ENCODE data around the gene FREY1.

FREY1 gene

DNA sequence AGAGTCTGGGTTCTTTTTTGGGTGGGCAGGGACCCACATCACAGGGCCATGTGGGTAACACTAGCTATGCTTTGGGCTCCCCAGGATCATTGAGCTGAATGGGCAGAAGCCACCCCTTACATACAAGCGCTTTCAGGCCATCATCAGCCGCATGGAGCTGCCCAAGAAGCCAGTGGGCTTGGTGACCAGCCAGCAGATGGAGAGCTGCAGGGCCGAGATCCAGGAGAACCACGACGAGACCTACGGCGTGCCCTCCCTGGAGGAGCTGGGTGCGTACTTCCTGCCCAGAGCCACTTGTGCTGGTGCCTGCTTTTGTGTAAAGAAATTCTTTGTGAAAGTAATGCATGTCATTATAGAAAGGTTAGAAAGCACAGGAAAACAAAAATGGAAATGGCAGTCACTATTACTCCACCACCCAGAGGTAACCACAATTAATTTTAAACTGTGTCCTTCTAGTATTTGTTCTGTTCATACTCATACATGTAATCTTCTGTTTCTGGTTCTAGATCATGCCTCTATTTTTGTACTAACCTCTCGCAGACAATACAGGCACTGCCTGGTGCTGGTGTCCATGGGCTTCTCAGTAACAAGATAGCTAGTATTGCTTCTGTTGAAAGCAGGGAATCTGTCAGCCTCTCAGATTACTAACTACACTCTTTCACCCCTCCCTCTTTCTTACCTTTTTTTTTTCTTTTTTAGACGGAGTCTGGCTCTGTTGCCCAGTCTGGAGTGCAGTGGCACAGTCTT, 46.1 kb downstream of the FREY1 start:
- H3K9me3 ChIP-seq (ENCODE audit: severe bottlenecking), result no peaks in the 10 kb centered on the region
- peaks cover 35% of the 10 kb centered on the region for H3K36me3 ChIP-seq
- no peak overlapping the region for H3K4me3 ChIP-seq (ENCODE audit: low read depth, low read length)
- H3K27ac ChIP-seq, result no peak overlapping the region
- DNase-seq, result no peak
- no peaks in the 10 kb centered on the region for H3K27me3 ChIP-seq (ENCODE audit: insufficient read depth, low read depth, severe bottlenecking)
- TF ChIP-seq, protein P1, sequence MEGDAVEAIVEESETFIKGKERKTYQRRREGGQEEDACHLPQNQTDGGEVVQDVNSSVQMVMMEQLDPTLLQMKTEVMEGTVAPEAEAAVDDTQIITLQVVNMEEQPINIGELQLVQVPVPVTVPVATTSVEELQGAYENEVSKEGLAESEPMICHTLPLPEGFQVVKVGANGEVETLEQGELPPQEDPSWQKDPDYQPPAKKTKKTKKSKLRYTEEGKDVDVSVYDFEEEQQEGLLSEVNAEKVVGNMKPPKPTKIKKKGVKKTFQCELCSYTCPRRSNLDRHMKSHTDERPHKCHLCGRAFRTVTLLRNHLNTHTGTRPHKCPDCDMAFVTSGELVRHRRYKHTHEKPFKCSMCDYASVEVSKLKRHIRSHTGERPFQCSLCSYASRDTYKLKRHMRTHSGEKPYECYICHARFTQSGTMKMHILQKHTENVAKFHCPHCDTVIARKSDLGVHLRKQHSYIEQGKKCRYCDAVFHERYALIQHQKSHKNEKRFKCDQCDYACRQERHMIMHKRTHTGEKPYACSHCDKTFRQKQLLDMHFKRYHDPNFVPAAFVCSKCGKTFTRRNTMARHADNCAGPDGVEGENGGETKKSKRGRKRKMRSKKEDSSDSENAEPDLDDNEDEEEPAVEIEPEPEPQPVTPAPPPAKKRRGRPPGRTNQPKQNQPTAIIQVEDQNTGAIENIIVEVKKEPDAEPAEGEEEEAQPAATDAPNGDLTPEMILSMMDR (IDR thresholded peaks at IDR 0.05; ENCODE audit: low read depth, low read length), result no peak

DNA sequence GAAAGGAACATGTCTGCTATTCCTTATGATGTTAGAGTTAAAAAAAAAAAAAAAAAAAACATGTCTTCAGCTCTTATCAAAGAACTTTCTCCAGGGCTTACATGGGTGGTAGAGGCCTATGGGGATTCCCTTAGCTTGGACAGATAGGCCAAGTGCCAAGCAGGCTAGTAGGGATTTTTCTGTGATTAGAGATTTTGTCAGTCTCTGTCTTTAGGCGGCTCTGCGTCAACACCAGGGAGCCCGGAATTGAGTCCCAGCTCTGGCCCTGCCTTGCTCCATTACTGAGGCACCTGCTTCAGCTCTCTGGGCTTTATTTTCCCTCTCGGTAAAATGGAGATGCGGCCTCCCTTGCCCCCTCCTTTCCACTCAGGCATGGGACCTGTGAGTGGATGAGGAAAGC, 46.7 kb downstream of the FREY1 start:
- no peak overlapping the region for H3K27ac ChIP-seq
- no peak for DNase-seq
- no peaks in the 10 kb centered on the region for H3K27me3 ChIP-seq (ENCODE audit: insufficient read depth, low read depth, severe bottlenecking)
- H3K4me3 ChIP-seq (ENCODE audit: low read depth, low read length), result no peak overlapping the region
- H3K9me3 ChIP-seq (ENCODE audit: severe bottlenecking), result no peaks in the 10 kb centered on the region
- TF ChIP-seq, protein P1 (IDR thresholded peaks at IDR 0.05; ENCODE audit: low read depth, low read length), result no peak
- peaks cover 35% of the 10 kb centered on the region for H3K36me3 ChIP-seq

DNA sequence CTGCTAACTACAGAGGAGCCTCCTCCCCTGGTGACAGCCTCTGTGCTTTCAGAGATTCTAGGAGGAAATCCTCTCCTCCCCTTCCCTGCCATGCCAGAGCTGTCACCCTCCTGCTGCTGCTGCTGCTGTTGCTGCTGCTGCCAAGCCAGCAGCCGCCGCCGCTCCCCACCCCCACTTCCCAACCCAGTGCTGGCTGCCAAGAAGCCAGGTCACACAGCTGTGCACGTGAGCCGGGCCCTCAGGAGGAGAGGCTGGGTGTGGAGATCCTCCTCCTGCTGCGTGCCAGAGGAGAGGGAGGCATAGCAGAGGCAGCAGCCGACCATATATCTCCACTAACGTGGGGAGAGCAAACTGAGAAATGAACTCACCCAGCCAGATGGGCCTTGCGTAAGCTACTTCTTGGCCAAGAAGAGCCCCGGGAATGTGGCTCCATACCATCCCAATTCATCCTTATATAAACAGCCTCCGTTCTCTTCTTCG, 47.4 kb downstream of the FREY1 start:
- H3K4me3 ChIP-seq (ENCODE audit: low read depth, low read length), result no peak overlapping the region
- H3K36me3 ChIP-seq, result peaks cover 35% of the 10 kb centered on the region
- H3K27me3 ChIP-seq (ENCODE audit: insufficient read depth, low read depth, severe bottlenecking), result no peaks in the 10 kb centered on the region
- no peak for DNase-seq
- TF ChIP-seq, protein P1 (IDR thresholded peaks at IDR 0.05; ENCODE audit: low read depth, low read length), result no peak
- H3K9me3 ChIP-seq (ENCODE audit: severe bottlenecking), result no peaks in the 10 kb centered on the region
- H3K27ac ChIP-seq, result no peak overlapping the region

DNA sequence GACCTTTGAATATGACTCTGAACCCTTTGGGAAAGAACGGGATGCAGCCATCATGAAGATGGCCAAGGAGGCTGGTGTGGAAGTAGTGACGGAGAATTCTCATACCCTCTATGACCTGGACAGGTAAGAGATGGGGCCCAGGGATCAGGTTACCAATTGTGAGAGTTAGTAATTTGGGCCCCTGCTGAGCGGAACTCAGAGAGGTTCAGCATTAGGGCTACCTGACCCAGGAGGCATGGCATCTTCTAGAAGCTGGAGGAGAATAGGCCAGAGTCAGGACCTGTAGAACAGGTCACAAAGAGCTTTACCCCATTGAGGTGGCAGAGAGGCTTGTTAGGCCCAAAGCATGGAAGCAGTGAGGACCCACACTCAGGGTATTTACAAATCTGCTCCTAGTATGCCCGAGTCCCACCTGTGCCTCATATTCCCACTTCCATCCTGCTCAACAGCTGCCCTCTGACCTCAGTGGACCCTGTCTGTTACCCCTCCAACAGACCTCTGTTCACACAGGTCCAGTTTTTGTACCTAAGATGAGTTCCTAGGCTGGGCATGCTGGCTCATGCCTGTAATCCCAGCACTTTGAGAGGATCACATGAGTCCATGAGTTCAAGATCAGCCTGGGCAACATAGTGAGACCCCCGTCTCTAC, 48.2 kb downstream of the FREY1 start:
- no peaks in the 10 kb centered on the region for H3K27me3 ChIP-seq (ENCODE audit: insufficient read depth, low read depth, severe bottlenecking)
- H3K4me3 ChIP-seq (ENCODE audit: low read depth, low read length), result no peak overlapping the region
- no peaks in the 10 kb centered on the region for H3K9me3 ChIP-seq (ENCODE audit: severe bottlenecking)
- peaks cover 32% of the 10 kb centered on the region for H3K36me3 ChIP-seq
- DNase-seq, result no peak
- no peak overlapping the region for H3K27ac ChIP-seq
- TF ChIP-seq, protein P1 (IDR thresholded peaks at IDR 0.05; ENCODE audit: low read depth, low read length), result no peak

DNA sequence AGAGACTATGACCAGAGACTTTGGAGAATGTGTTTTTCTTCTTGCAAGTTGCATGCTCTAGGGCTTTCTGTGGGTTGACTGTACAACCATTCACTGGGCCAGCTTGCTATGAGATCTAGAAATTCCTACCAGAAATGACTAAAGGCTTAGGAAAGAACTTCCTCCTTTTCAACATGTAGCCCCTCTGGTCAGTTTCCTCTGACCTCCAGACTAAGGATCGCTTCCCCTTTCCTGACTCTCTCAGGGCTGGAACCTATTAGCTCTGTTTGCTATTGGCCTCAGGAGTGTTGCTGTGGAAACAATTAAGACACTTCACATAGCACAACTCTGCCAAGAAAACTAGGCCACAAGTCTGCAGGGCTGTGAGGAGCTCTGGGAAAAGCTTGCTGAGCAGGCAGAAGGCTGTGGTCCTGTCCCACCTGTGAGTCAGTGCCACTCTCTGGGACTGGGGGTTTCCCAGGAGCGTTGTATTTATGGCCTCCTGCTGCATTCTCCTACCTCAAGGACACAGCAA, 49.1 kb downstream of the FREY1 start:
- H3K27ac ChIP-seq, result no peak overlapping the region
- DNase-seq, result no peak
- no peaks in the 10 kb centered on the region for H3K9me3 ChIP-seq (ENCODE audit: severe bottlenecking)
- no peak overlapping the region for H3K4me3 ChIP-seq (ENCODE audit: low read depth, low read length)
- H3K27me3 ChIP-seq (ENCODE audit: insufficient read depth, low read depth, severe bottlenecking), result no peaks in the 10 kb centered on the region
- peaks cover 24% of the 10 kb centered on the region for H3K36me3 ChIP-seq
- TF ChIP-seq, protein P1 (IDR thresholded peaks at IDR 0.05; ENCODE audit: low read depth, low read length), result no peak

All from WERI-Rb-1 (cell line).